Hematopoietic multipotent progenitor cell treated with erythropoietin and hydrocortisone succinate and interleukin-3 and kit ligand, for 6 days (in vitro differentiated cells): ENCODE measurements around the gene BCAS3.

Experiments
- DNase-seq: peaks from one replicate; pipeline ENCODE4 v3.0.0-alpha.2; 2015

The BCAS3 gene

GRCh38 chr17:61307905-61308886, 630.5 kb downstream of the BCAS3 start:
- DNase-seq: no peak

GRCh38 chr17:61309362-61310256, 632.0 kb downstream of the BCAS3 start:
- no peak for DNase-seq

- no peak for DNase-seq
These were observed 632.9 kb downstream of the BCAS3 start for GRCh38 chr17:61310590-61310989.

- no peak for DNase-seq
These were observed 635.0 kb downstream of the BCAS3 start for GRCh38 chr17:61312406-61313295.

GRCh38 chr17:61313461-61314326, 636.0 kb downstream of the BCAS3 start:
- no peak for DNase-seq

GRCh38 chr17:61314368-61315078, 636.9 kb downstream of the BCAS3 start:
- peak; percentile 5 for DNase-seq

- DNase-seq: no peak
These were observed 639.0 kb downstream of the BCAS3 start for GRCh38 chr17:61316633-61317032.

GRCh38 chr17:61317779-61318178, 640.1 kb downstream of the BCAS3 start:
- no peak for DNase-seq

- DNase-seq: no peak
These were observed 641.0 kb downstream of the BCAS3 start for GRCh38 chr17:61318684-61319098.

- DNase-seq: no peak
These were observed 643.7 kb downstream of the BCAS3 start for GRCh38 chr17:61321344-61321743.

GRCh38 chr17:61322325-61323002, 644.8 kb downstream of the BCAS3 start:
- no peak for DNase-seq

- no peak for DNase-seq
These were observed 645.6 kb downstream of the BCAS3 start for GRCh38 chr17:61323003-61323908.

- DNase-seq: no peak
These were observed 646.5 kb downstream of the BCAS3 start for GRCh38 chr17:61323909-61324868.

GRCh38 chr17:61324950-61325349, 647.3 kb downstream of the BCAS3 start:
- DNase-seq: no peak

GRCh38 chr17:61325382-61326073, 647.9 kb downstream of the BCAS3 start:
- DNase-seq: no peak

GRCh38 chr17:61326330-61326729, 648.7 kb downstream of the BCAS3 start:
- no peak for DNase-seq

- no peak for DNase-seq
These were observed 650.7 kb downstream of the BCAS3 start for GRCh38 chr17:61328351-61328750.
